Fibroblast of lung (primary cell): ENCODE measurements around the gene MRGPRF.

Experiments used
- EZH2 ChIP-seq: IDR thresholded peaks from 2 replicates; pipeline ENCODE4 v1.5.1; 2012; ENCODE audit warnings: low read length, control low read depth, mild to moderate bottlenecking; ENCODE audit errors: missing control alignments
- TF ChIP-seq, protein P1 (sequence below), 2 donors: IDR thresholded peaks in 1 of 2; conservative IDR thresholded peaks in 1 of 2; 1 replicate in 1 of 2; 2 replicates in 1 of 2; pipeline ENCODE4 v1.5.1; 2011 to 2012; ENCODE audit warnings: low read length in 2 of 2, control low read depth in 1 of 2, inconsistent platforms in 1 of 2, low read depth in 1 of 2, mild to moderate bottlenecking in 1 of 2

DNA sequence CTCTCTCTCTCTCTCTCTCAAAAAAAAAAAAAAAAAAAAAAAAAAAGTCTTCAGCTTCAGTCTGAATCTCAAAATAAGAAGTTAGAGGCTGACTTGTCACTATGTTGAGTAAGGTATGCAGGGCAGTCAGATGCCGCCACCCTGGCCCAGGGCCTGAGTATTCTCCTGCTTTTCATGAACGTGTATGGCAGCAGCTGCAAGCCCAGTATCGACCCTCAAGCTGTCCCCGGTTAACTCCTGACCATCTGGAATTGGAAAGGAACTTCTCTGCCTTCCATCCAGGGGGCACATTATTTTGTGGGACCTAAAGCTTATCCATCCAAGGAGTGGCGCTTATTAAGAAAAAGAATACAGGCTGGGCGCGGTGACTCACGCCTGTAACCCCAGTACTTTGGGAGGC lies 43.7 kb downstream of the MRGPRF start:
- no peak for TF ChIP-seq EZH2
- TF ChIP-seq, protein P1, sequence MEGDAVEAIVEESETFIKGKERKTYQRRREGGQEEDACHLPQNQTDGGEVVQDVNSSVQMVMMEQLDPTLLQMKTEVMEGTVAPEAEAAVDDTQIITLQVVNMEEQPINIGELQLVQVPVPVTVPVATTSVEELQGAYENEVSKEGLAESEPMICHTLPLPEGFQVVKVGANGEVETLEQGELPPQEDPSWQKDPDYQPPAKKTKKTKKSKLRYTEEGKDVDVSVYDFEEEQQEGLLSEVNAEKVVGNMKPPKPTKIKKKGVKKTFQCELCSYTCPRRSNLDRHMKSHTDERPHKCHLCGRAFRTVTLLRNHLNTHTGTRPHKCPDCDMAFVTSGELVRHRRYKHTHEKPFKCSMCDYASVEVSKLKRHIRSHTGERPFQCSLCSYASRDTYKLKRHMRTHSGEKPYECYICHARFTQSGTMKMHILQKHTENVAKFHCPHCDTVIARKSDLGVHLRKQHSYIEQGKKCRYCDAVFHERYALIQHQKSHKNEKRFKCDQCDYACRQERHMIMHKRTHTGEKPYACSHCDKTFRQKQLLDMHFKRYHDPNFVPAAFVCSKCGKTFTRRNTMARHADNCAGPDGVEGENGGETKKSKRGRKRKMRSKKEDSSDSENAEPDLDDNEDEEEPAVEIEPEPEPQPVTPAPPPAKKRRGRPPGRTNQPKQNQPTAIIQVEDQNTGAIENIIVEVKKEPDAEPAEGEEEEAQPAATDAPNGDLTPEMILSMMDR (conservative IDR thresholded peaks at IDR 0.05 in 1 of 2, IDR thresholded peaks at IDR 0.05 in 1 of 2; ENCODE audit: low read depth in 1 of 2, low read length in 2 of 2), result no peak
